Measurements from ENCODE around the gene TEC. TPM values are rescaled to one million over a fixed set of nuclear protein-coding genes. Genes with fewer than 3 reads are reported as not detected.
"Not testable (repeated sequence)": the region's sequence is repeated elsewhere in the genome, so short reads cannot be mapped to it uniquely, and the experiment has no call there.

TEC gene
- polyA plus RNA-seq, 3 donors, result 3.7 to 4.9 (median 4.0) TPM

- no peak for DNase-seq (ENCODE audit: low read depth in 3 of 3, low spot score in 2 of 3)
Measured at GRCh38 chr4:48172651-48173050, 97.0 kb downstream of the TEC start.

GRCh38 chr4:48169636-48170035 lies 100.0 kb downstream of the TEC start:
- no peak for DNase-seq (ENCODE audit: low read depth in 3 of 3, low spot score in 2 of 3)

GRCh38 chr4:48167538-48168263 lies 101.9 kb downstream of the TEC start:
- DNase-seq (ENCODE audit: low read depth in 3 of 3, low spot score in 2 of 3), result no peak

- DNase-seq (ENCODE audit: low read depth in 3 of 3, low spot score in 2 of 3), result not testable (repeated sequence)
Measured at GRCh38 chr4:48164561-48164960, 105.1 kb downstream of the TEC start.

- no peak for DNase-seq (ENCODE audit: low read depth in 3 of 3, low spot score in 2 of 3)
Measured at GRCh38 chr4:48163746-48164145, 105.9 kb downstream of the TEC start.

GRCh38 chr4:48162162-48162561 lies 107.5 kb downstream of the TEC start:
- DNase-seq (ENCODE audit: low read depth in 3 of 3, low spot score in 2 of 3), result no peak

DNA sequence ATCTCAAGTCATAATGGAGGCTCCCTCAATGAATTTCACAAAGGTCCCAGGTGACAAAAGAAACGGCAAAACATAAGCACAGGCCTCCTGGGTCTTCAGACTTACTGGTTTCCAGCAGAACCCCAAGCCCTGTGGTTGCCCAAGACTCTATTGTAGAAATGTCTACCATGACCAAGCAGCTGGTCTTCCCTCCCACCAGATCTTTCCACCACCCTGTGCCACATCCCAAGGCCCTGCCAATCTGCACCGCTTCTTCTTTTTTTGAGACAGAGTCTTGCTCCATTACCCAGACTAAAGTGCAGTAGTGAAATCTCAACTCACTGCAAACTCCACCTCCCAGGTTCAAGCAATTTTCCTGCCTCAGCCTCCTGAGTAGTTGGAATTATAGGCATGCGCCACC lies 112.4 kb downstream of the TEC start:
- DNase-seq (ENCODE audit: low read depth in 3 of 3, low spot score in 2 of 3), result no peak

- no peak for DNase-seq (ENCODE audit: low read depth in 3 of 3, low spot score in 2 of 3)
Measured at GRCh38 chr4:48156423-48156822, 113.2 kb downstream of the TEC start.

GRCh38 chr4:48153791-48154550 lies 115.7 kb downstream of the TEC start:
- no peak for DNase-seq (ENCODE audit: low read depth in 3 of 3, low spot score in 2 of 3)

DNA sequence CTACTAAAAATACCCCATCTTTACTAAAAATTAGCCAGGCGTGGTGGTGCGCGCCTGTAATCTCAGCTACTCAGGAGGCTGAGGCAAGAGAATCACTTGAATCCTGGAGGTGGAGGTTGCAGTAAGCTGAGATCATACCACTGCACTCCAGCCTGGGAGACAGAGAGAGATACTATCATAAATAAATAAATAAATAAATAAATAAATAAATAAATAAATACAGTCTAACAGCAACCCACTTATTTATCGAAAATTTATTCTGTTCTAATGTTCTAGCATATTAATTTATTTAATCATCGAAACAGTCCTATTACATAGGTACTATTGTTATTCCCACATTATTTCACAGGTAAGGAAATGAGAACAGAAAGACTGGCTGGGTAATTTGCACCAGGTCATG lies 117.4 kb downstream of the TEC start:
- DNase-seq (ENCODE audit: low read depth in 3 of 3, low spot score in 2 of 3), result no peak

GRCh38 chr4:48149827-48150370 lies 119.7 kb downstream of the TEC start:
- DNase-seq (ENCODE audit: low read depth in 3 of 3, low spot score in 2 of 3), result no peak

DNA sequence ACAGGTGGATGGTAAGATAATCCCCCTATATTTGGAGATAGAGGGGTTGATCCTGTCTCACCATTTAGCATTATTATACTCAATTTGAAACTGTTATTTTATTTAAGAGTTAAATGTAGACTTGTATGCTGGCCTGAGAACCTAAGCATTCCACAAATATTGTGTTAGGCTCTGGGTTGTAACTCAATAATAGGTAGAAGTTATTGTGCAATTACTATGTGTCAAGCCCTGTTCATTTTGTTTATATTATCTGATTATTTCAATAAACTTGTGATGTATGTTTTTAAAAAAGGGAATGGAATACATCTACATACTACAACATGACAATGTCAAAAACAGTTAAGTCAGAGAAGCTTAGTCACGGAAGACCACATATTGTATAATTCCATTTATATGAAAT lies 122.0 kb downstream of the TEC start:
- DNase-seq (ENCODE audit: low read depth in 3 of 3, low spot score in 2 of 3), result no peak

GRCh38 chr4:48141048-48141447 lies 128.6 kb downstream of the TEC start:
- DNase-seq (ENCODE audit: low read depth in 3 of 3, low spot score in 2 of 3), result no peak

GRCh38 chr4:48139691-48140090 lies 129.9 kb downstream of the TEC start:
- DNase-seq (ENCODE audit: low read depth in 3 of 3, low spot score in 2 of 3), result no peak

GRCh38 chr4:48138936-48139335 lies 130.7 kb downstream of the TEC start:
- no peak for DNase-seq (ENCODE audit: low read depth in 3 of 3, low spot score in 2 of 3)

DNA sequence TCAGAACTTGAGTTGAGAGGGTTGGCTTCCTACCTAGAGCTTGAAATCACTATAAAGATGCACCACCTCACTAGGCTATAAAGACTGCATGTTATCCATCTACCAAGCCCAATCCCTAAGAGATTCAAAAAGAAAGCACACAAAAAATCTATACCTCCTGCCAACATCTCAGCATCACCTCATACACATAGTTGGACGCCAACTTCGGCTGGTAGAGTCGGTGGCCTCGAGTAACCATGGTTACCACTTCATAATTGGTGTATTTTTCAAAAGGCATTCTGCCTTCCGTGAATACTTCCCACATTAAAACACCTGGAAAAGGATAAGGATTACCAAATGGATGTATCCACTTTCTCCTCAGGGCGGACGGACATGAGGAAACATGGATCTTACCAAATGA lies 131.1 kb downstream of the TEC start:
- DNase-seq (ENCODE audit: low read depth in 3 of 3, low spot score in 2 of 3), result no peak

GRCh38 chr4:48137846-48138245 lies 131.8 kb downstream of the TEC start:
- no peak for DNase-seq (ENCODE audit: low read depth in 3 of 3, low spot score in 2 of 3)

DNA sequence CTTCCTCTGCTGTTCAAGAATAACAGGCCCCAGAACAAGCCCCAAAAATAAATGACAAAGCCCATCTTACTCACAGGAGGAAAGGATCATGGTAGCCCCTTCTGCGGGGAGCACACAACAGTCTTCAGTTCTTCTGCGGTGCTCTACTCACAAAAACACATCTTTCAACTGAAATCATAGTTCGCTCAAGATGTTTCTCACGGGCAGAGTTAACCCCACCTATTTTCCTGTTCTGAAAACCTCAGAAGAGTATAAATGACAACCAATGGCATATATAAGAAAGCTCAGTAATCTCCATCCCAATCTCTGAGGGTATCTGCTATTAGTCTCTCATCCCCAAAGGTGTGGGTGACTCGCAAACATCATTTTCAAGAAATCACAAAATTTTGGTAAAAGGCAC lies 135.6 kb downstream of the TEC start, which contains the start of gene TXK:
Gene TXK (minus strand): TSS at position 170 of the 400 bp plus-strand sequence. CDS start 80 bp downstream, at position 90.
- no peak for DNase-seq (ENCODE audit: low read depth in 3 of 3, low spot score in 2 of 3)

GRCh38 chr4:48133669-48134068 lies 136.0 kb downstream of the TEC start:
- DNase-seq (ENCODE audit: low read depth in 3 of 3, low spot score in 2 of 3), result no peak

- DNase-seq (ENCODE audit: low read depth in 3 of 3, low spot score in 2 of 3), result no peak
Measured at GRCh38 chr4:48131736-48132135, 137.9 kb downstream of the TEC start.

GRCh38 chr4:48130100-48130499 lies 139.5 kb downstream of the TEC start:
- DNase-seq (ENCODE audit: low read depth in 3 of 3, low spot score in 2 of 3), result no peak

Measured in right renal cortex interstitium (tissue), 3 donors.